Osteoblast (primary cell): ENCODE measurements around the gene ARL15. TPM values are rescaled to one million over a fixed set of nuclear protein-coding genes. Genes with fewer than 3 reads are reported as not detected.

Experiments
- DNase-seq: peaks from one replicate; pipeline ENCODE4 v3.0.0; 2011; ENCODE audit warnings: low spot score, mixed read lengths; ENCODE audit not compliant: insufficient read length; ENCODE audit errors: missing footprints
- H2AFZ ChIP-seq: 2 replicates; pipeline ENCODE4 v1.6.0; 2011; ENCODE audit warnings: mild to moderate bottlenecking, low read length
- H3K27ac ChIP-seq: 2 replicates; pipeline ENCODE4 v1.5.1; 2011; ENCODE audit warnings: mild to moderate bottlenecking, low read depth, low read length, moderate library complexity
- H3K27me3 ChIP-seq: 2 replicates; pipeline ENCODE4 v1.6.0; 2012; ENCODE audit warnings: mild to moderate bottlenecking, control low read depth, inconsistent platforms, low read length, moderate library complexity; ENCODE audit not compliant: insufficient read depth
- H3K36me3 ChIP-seq: 2 replicates; pipeline ENCODE4 v1.5.1; 2011; ENCODE audit warnings: mild to moderate bottlenecking, low read length, control low read depth, moderate library complexity; ENCODE audit not compliant: insufficient read depth
- H3K4me1 ChIP-seq: 2 replicates; pipeline ENCODE4 v1.5.1; 2011; ENCODE audit warnings: mild to moderate bottlenecking, low read length, control low read depth, moderate library complexity; ENCODE audit not compliant: insufficient read depth
- H3K4me2 ChIP-seq: 2 replicates; pipeline ENCODE4 v1.6.0; 2011; ENCODE audit warnings: mild to moderate bottlenecking, low read length; ENCODE audit not compliant: insufficient read depth
- H3K4me3 ChIP-seq: fragments of 200-600 bp; sonication (generic); 3 replicates; pipeline ENCODE4 v1.5.1; 2012; ENCODE audit warnings: mild to moderate bottlenecking, low read length, inconsistent platforms; ENCODE audit not compliant: insufficient read depth
- H3K79me2 ChIP-seq: 2 replicates; pipeline ENCODE4 v1.6.0; 2012; ENCODE audit warnings: mild to moderate bottlenecking, low read length, control low read depth, inconsistent platforms; ENCODE audit not compliant: insufficient read depth
- H3K9me3 ChIP-seq: 2 replicates; pipeline ENCODE4 v1.5.1; 2011; ENCODE audit warnings: low read depth, low read length, control low read depth
- H4K20me1 ChIP-seq: 2 replicates; pipeline ENCODE4 v1.6.0; 2012; ENCODE audit warnings: mild to moderate bottlenecking, low read length, control low read depth; ENCODE audit not compliant: insufficient read depth
- CTCF ChIP-seq: IDR thresholded peaks from 2 replicates; pipeline ENCODE4 v1.5.1; 2011; ENCODE audit warnings: mild to moderate bottlenecking, low read depth, low read length, moderate library complexity; ENCODE audit errors: extremely low read depth
- total RNA-seq: library from RNA; depleted of rRNA; stranded (reverse); fragments of >200 nt; gene quantifications from 2 replicates; pipeline ENCODE4 v1.2.3, GENCODE V29; 2012

Gene ARL15
- total RNA-seq, 1 donor: 25.3 TPM

GRCh38 chr5:54009828-54010227, 300.5 kb downstream of the ARL15 start:
- Histone ChIP-seq H3K4me1 (peaks cover 14% of the 10 kb centered on the region), H3K27me3 (no peaks in the 10 kb centered on the region), H2AFZ (no peak overlapping the region), H3K27ac (no peak overlapping the region), H3K79me2 (no peaks in the 10 kb centered on the region), H3K4me2 (no peak overlapping the region), H4K20me1 (no peaks in the 10 kb centered on the region), H3K36me3 (no peaks in the 10 kb centered on the region), H3K9me3 (peaks cover 6% of the 10 kb centered on the region), H3K4me3 (no peak overlapping the region)
- TF ChIP-seq CTCF: no peak
- no peak for DNase-seq

GRCh38 chr5:54009357-54009756, 301.0 kb downstream of the ARL15 start:
- Histone ChIP-seq H3K79me2 (no peaks in the 10 kb centered on the region), H3K4me3 (no peak overlapping the region), H3K4me2 (no peak overlapping the region), H3K27me3 (no peaks in the 10 kb centered on the region), H3K36me3 (no peaks in the 10 kb centered on the region), H3K27ac (no peak overlapping the region), H4K20me1 (no peaks in the 10 kb centered on the region), H3K9me3 (peaks cover 6% of the 10 kb centered on the region), H2AFZ (no peak overlapping the region), H3K4me1 (peaks cover 14% of the 10 kb centered on the region)
- no peak for TF ChIP-seq CTCF
- no peak for DNase-seq

- no peaks in the 10 kb centered on the region for H3K27me3 ChIP-seq
- H3K4me2 ChIP-seq: peak overlapping the region; percentile 0
- H3K79me2 ChIP-seq: no peaks in the 10 kb centered on the region
- H3K9me3 ChIP-seq: no peaks in the 10 kb centered on the region
- no peak overlapping the region for H3K27ac ChIP-seq
- H3K36me3 ChIP-seq: no peaks in the 10 kb centered on the region
- no peak overlapping the region for H3K4me3 ChIP-seq
- no peaks in the 10 kb centered on the region for H4K20me1 ChIP-seq
- peak; percentile 92 for DNase-seq
- peak overlapping the region; percentile 13 for H2AFZ ChIP-seq
- H3K4me1 ChIP-seq: peaks cover 11% of the 10 kb centered on the region
- TF ChIP-seq CTCF: no peak
These were observed 302.3 kb downstream of the ARL15 start for GRCh38 chr5:54007827-54008777.

GRCh38 chr5:54004697-54005096, 305.7 kb downstream of the ARL15 start:
- H3K4me1 ChIP-seq: peaks cover 10% of the 10 kb centered on the region
- H3K36me3 ChIP-seq: no peaks in the 10 kb centered on the region
- H3K9me3 ChIP-seq: no peaks in the 10 kb centered on the region
- no peaks in the 10 kb centered on the region for H3K27me3 ChIP-seq
- no peaks in the 10 kb centered on the region for H3K79me2 ChIP-seq
- no peak overlapping the region for H2AFZ ChIP-seq
- H4K20me1 ChIP-seq: no peaks in the 10 kb centered on the region
- no peak overlapping the region for H3K27ac ChIP-seq
- H3K4me3 ChIP-seq: no peak overlapping the region
- no peak for TF ChIP-seq CTCF
- no peak overlapping the region for H3K4me2 ChIP-seq
- no peak for DNase-seq
